8988T (cell line): Measurements from ENCODE around the gene CACNG4.
A peak's percentile ranks its signal among the peaks of the same experiment; 100 is the strongest.

ENCODE experiments used
- DNase-seq: peaks from one replicate; pipeline ENCODE4 v3.0.0; 2011

The CACNG4 gene

DNA sequence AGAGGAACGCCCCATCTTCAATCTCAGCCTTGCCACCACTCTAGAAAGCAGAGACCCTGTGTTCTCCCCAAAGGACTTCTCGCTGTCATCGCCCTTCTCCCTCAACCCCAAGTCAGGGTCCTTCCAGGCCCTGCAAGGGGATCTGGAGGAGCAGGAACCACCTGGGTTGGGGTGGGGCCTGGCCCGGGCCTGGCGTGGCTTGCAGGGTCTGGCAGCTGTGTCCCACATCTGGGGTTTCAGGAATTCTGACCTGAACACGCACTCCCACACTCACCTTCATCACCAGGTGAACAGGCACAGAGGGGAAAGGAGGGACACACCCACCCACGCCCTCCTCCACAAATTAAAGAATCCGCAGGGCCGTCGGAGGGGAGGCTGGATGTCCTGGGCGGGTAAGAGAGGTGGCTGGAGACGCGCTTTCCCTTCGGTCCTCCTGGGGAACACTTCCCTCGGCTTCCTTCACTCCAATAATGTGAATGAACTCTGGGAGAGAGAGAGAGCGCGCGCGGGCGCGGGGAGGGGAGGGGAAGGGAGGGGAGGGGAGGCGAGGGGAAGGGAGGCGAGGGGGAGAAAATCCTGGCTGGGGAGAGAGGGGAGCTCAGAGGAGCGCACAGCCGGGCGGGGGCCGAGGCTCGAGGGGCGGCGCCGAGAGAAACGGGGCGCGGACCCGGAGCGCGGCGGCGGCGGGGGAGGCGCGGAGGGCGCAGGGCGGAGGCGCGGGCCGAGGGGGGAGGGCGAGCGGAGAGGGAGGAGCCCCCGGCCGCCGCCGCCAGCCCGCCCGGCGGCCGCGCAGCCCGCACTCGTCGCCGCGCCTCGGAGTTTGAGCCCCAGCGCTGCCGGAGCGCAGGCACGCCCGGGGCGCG, at the start of gene CACNG4:
Gene CACNG4 (plus strand): TSS at position 799 of the 863 bp plus-strand sequence. CDS start 205 bp downstream, outside the sequence.
- no peak for DNase-seq

DNA sequence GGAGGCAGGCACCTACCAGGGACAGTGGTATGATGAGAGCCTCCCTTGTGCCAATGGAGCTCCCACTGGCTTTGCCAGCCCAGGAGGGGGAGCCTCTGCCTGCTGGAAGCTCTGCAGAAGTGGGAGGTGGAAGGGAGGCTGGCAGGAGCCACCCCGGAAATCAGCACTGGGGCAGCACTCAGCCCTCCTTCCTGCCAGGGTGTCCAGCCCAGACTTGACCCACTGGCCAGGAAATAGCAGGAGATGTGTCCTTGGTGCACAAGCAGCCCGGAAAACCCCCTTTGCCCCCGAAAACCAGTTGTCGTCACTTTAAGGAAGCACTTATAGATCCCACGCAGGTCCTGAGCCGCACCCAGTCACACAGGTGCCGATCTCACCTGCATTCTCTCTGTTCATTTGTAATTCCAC, 49.3 kb upstream of the CACNG4 start:
- peak; percentile 55 for DNase-seq

DNA sequence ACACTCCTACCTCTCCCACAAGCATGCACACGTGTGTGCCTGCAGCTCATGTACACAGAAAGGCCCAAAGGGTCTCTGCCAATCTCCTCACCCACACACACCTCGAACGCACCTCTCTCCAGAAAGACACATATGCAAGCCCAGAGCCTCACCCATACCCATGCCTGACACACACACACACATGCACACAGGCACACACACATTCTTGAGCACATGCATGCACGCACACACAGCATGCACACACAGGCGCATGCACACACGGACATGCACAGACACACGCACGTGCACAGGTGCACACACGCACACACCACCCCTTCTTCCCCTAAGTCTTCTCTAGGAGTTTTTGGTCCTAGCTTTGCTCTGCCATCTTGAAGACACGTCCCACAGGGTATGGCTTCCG, 48.7 kb upstream of the CACNG4 start:
- no peak for DNase-seq

DNA sequence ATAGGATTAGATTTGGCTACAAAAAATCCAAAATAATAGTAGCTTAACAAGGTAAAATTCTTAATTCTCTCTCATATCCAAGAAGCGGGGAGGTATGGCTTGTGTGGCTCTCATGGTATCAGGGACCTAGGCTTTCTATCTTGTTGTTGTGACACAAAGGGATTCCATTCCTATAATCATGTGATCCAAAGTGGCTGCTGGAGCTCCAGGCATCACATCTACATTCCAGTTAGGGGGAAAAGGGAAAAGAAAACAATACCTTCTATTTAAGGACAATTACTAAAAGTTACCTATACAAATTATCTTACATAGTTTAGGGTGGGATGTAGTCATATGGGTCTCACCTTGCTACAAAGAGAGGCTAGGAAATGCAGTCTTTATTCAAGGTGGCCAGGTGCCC, 47.6 kb upstream of the CACNG4 start:
- DNase-seq = no peak

DNA sequence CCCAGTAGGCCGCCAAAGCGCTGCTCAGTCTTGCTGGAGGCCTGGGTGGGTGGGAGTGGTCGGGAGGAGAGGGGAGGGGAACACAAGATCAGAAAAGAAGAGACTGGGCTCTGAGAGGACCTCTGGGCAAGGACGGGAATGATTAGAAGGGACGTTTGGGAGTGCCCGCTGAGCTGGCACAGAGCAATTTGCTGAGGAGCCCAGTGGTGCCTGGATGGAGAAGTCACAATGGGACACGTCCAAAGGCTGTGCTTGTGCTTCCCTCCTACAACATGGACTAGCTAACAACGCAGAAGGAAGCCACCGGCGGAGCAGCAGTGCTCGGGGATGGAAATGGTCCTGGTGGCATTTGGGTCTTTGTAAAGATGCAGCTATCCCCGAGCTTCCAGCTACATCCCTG, 45.6 kb upstream of the CACNG4 start:
- DNase-seq = no peak

DNA sequence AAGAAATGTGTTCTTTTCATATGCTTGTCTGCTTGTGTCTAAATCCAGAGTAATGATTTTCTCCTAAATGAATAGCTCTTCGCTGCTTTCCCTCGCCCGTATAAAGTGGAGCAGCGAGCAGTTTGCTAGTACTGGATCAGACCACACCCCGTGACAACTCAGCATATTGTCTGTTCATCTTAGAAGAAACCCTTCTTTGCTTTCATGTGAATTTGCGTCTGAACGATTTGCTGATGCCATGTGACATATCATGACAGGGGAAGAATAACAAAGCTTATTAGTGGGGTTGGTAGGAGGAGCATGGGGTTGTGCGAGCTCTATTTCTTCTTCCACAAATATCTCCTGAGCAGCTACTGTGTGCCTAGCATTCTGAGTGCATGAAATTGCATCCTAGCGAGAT, 44.1 kb upstream of the CACNG4 start:
- no peak for DNase-seq

DNA sequence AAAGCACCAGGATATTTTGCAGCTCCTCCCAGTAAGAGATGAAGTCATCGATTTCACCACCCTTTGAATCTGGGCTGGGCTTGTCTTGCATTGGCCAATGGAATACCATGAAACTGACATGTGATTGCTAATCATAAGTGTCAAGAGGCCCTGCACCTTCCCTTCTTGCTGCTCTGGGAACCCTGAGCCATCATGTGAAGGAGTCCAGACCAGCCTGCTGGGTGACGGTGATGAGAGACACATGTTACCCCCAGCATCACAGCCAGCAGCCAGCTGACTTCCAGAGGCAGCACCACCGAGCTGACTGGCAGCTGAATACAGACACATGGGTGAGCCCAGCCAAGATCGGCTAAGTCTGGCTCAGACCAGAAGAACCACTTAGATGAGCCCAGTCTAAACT, 43.6 kb upstream of the CACNG4 start:
- DNase-seq = no peak

DNA sequence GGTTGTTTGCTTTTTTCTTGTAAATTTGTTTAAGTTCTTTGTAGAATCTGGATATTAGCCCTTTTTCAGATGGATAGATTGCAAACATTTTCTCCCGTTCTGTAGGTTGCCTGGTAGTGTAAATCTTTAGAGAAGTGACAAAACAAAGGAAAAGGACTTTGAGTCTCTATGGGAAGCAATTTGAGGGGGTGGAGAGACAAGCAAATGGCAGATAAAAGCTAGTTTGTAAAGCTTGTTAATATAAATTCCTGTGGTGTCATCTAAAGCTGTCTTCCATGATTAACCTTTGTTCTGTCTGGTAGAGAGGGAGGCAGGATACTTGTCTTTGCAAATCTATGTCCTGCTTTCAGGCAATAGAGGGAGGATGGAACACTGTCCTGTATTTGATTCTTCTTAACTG, 40.6 kb upstream of the CACNG4 start:
- DNase-seq = no peak

DNA sequence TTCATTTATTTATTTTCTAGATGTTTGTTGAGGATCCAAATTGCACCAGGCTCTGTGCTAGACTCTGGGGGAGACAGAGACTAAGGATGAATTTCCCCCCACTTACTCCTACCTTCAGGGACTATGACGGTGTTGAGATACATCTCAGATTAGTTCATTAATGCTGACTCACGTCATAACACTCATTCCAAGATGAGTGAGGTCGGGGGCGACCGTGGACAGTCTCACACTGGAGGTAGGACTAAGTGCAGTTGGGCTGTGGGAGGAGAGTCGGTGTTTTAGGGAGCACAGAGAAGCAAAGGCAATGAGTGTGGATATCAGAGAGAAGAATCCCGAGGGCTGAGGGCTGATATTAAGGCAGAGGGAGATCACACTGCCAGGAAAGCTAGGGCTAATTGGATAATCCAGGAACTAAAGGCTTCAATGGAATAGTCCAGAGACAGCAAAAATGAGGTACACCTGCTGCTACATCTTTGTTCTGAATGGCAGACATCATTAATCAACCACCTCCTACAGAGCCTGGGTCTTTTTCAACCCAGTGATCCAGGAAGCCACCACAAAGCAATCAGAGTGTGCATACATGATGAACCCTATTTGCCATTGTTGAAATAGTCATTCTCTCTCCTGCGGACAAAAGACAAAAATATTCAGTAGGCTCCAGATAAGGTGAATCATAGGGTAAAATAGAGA, 38.6 kb upstream of the CACNG4 start:
- DNase-seq = no peak

DNA sequence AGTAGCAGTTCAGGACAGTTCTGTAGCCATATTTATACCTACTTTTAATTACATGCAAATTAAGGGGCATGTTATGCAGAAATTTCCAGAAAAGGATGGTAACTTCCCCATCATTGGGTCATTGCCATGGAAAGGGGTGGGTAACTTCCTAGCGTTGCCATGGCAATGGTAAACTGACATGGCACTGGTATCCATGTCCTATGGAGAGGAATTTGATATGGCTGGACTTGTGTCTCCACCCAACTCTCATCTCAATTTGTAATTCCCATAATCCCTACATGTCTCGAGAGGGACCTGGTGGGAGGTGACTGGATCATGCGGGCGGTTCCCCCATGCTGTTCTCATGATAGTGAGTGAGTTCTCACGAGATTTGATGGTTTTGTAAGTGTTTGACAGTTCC, 35.6 kb upstream of the CACNG4 start:
- DNase-seq = no peak

DNA sequence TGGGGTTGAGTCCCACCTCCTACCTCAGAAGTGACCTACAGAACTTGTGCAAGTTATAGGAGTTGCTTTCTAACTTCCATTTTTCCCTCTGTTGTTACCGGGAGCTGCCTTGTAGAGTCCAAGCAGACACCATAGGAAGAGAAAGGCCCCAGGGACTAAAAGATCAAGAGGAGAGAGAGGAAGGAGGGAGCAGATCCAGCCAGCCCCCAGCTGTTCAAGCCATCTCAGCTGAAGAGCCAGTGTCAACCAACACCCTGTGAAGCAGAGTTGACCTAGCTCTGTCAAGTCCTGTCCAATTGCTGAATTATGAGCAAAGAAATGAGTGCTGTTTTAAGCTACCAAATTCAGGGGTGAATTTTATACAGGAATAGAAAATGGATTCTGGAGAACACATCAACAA, 34.9 kb upstream of the CACNG4 start:
- no peak for DNase-seq

DNA sequence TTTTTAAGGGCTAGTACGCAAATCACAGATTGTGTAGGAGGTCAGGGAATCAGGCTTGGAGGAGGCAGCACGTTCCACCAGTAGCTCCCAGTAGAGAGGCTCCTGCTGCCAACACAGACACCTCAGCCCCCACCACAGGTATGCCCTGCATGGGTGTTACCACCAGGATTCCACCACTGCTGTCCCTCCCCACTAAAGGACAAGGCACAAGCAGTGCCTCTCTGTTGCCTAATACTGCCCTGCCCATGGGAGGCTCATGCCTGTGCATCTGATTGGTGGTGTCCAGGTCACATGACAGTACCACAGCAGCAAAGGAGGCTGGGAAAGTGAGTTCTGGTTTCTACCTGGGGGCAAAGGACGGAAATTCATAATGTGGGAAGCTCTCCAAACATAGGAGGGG, 33.6 kb upstream of the CACNG4 start:
- DNase-seq = no peak

DNA sequence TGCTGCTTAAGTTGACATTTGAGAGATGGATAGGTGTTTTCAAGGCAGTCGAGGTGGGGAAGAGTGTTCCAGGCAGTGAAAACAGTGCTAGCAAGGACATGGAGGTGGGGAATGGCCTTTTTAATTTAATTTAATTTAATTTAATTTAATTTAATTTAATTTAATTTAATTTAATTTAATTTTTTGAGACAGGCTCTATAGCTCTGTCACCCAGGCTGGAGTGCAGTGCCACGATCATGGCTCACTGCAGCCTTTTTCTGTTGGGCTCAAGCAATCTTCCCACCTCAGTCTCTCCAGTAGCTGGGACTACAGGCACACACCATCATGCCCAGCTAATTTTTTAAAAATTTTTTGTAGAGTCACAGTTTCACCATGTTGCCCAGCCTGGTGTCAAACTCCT, 32.2 kb upstream of the CACNG4 start:
- no peak for DNase-seq

DNA sequence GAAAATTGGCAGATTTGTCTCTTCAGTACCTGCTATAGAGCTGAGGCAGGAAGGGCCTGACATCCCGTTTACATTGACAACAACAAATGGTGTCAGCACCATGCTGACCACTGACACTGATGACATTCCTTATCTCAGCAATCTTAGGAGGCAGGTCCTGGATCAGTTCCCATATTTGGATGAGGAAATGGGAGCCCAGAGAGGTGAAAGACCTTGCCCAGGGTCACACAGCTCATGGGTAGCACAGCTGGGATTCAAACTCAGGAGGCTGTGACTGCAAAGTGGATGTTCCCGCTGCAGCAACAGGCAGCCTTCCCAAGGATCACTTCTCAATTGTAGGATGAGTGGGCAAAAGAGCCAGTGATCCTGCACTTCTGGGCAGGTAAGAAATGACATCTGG, 30.5 kb upstream of the CACNG4 start:
- DNase-seq = no peak

DNA sequence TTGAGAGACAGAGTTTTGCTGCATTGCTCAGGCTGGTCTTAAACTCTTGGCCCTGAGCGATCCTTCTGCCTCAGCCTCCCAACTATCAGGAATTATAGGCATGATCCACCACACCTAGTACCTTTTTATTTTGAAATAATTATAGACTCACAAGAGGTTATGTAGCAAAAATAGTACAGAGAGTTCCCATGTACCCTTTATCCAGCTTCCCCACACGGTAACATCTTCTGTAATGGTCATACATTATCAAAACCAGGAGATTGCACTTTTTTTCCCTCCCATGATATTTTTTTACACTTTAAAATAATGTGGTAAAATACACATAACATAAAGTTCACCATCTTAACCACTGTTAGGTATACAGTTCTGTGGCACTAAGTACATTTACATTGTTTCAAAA, 28.8 kb upstream of the CACNG4 start:
- no peak for DNase-seq

DNA sequence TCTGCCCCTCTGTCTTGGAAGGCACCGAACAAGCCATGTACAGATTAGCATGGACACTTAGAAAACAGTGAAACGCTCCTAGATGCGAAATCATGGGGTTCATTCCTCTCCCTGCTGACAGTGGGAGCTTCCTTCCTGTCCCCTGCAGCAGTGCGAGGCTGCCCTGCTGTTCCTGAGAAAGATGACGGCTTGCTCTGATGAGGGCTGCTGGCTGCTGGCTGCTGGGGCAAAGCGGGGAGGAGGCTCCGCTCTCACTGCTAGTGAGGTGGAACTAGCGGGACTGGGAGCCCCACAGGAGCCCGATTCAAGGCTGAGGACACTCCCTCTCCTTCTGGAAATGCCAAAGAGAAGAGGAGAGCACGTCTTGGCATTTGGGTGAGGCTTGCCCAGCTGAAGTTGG, 25.9 kb upstream of the CACNG4 start:
- DNase-seq = no peak

DNA sequence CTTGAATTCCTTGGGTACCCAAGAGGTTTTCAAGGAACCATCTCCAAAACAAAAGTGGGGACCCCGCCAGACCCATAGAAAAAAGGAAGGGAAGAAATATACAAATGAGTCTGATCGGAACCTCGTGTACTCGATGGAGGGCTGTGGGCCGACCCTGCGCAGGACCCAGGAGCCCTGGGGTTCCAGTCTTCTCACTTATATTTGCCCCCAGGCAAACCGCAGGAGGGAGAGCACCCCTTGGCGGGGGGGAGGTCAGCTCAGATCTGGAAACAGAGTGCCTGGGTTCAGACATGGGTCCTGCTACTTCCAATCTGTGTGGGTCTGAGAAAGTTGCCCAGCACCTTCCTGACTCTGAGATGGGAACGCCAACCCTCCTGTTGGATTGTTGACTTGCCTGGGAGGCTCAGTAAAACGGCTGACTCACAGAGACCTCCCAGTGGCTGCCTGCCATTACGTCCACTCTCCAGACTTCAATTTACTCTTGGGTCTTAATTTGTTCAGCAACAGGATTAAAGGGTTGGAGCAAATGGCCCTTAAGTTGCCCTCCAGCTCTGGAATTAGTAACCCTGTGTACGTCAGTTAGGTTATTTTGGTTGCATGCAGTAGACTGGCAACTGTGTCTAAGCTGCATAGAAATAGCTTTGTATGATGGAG, 24.9 kb upstream of the CACNG4 start:
- DNase-seq = no peak

DNA sequence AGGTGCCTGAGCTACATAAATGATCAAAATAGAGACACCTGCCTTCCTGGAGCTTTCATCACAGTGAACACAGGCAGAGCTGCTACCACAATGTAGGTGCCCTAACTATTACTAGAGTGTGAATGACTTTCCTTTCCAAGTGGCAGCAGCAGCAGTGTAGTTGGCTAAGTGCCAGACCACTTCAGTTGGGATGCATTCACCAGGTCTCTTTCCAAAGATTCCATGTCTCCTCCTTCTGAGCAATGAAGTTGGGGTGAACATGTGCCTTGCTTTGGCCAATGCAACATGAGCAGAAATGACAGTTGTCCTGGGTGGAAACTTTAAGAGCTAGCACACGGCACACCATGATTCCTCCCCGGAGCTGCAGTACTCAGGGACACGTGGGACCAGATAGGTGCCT, 23.3 kb upstream of the CACNG4 start:
- no peak for DNase-seq

DNA sequence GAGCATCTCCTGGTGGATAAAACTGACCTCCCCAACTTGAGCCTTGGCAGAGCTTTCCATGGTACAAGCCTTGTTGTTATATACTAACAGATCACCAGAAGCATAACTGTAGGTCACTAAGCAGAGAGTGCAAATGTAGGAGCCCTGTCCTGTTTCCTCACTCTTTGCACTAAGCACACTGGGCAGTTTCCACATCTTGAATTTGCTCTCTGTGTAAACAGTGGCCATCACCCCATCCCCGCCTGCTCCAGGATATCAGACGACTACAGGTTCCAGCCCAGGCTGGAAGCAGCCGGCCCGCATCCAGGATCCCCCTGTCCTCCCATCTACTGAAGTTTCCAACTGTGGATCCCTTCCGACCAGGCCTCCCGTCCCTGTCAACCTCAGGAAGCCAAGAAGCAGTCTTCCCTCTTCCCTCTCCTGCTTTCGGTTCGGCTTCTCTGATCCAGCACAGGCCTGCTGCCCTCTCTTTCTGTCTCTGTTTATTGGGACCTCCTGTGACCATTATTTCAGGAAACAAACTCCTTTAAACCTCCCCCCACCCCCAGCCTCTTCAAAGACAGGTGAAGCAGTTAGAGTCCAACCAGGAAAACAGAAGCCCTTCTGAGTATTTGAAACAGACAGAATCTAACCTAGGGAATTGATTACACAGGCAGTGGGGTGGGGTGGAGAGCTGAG, 22.6 kb upstream of the CACNG4 start:
- DNase-seq = no peak

DNA sequence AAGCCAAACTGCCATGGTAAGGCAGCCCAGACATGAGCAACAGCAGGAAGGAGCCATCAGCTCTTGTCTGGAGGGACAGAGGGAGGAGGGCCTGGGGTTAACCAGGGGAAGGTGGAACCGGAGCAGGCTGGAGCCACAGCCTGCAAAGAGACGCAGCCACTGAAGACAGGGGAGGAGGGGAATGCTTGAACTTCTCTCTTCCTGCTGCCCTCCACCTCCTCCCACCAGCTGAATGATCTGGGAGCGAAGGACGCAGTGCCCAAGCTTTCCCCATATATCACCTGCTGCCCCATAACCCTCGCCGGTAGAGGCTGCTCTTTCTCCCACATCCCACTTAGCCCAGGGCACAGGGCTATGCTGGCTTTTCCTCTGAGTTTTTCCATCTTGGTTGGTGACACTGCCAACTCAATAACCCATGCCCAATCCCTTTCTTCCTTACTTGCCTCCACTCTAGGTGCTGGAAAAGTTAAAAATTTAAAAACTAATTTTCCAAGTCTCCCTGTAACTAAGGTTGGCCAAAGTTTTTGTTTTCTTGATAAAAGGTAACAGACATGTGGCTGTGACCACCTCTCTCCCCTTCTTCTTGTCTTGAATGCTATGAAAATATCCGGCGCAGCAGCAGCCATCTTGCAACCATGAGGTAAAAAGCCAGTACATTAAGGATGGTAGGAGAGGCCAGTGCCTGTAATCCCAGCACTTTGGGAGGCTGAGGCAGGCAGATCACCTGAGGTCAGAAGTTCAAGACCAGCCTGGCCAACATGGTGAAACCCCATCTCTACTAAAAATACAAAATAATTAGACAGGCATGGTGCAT, 21.8 kb upstream of the CACNG4 start:
- no peak for DNase-seq

DNA sequence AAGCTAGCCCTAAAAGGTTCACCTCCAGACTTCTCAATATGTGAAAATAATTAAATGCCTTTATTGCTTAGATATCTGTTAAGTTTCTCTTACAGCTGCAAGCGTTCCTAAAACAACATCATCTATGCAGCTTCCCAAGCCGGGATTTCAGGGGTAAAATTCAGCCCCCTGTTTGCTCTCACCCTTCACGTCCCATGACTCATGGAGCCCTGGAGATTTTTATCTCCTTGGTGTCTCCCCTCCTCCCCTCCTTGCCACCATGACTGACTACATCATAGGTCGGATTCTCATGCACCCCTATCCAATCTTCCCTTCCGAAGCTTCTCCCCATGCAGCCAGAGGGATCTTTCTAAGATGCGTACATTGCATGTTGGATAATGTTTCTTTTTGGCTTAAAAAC, 21.0 kb upstream of the CACNG4 start:
- no peak for DNase-seq

DNA sequence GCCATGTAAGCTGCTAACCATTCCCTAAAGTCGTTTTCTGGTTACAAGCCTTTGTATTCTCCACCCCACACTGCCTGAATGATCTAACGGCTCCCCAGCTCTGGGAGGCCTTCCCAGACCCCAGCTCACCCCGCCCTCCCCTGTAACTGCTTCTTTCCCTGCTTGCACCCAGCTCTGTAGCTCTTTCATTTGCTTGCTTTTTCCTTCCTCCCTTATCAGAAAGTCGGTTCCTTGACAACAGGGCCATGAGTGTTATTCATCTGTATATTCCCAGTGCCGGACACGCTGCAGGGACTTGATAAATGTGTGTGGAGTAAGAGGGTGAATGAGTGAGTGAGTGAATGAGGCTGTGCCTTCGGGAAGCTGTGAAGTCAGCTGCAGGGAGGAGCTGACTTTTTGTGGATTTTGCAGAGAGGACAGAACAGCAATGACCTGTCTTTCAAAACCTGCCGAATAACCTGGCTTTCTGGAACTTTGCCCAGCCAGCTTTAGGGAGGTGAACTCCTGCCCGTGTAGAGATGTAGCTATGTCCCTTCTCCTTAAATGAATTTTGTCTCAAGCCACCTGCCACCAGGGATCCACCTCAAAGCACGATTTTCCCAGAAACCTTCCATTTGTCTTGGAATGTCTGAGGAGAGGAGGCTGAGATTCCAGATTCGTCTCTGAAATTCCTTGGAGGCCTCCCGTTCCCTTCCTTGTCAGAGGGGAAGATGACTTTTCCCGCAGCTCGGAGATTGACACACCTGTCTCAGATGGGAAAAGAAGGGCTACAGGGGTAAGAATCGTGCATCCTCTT, 20.0 kb upstream of the CACNG4 start:
- DNase-seq = no peak
